KMS-11 (cell line): ENCODE measurements around the gene GTF2F2.

Experiments used
- H2AFZ ChIP-seq: fragments of 200-600 bp; sonication (generic); 2 replicates; pipeline ENCODE4 v1.6.1; 2016; ENCODE audit warnings: antibody characterized with exemption, mixed run types, low read depth
- H3K27ac ChIP-seq: fragments of 200-600 bp; sonication (generic); 2 replicates; pipeline ENCODE4 v1.6.1; 2016; ENCODE audit warnings: mild to moderate bottlenecking, mixed run types
- H3K27me3 ChIP-seq: fragments of 200-600 bp; sonication (generic); 2 replicates; pipeline ENCODE4 v1.6.1; 2017; ENCODE audit warnings: mild to moderate bottlenecking, low read depth, mixed run types, moderate library complexity; ENCODE audit not compliant: insufficient read depth
- H3K36me3 ChIP-seq: fragments of 200-600 bp; sonication (generic); 2 replicates; pipeline ENCODE4 v1.6.1; 2017; ENCODE audit warnings: mild to moderate bottlenecking, mixed run types; ENCODE audit not compliant: insufficient read depth
- H3K4me1 ChIP-seq: fragments of 200-600 bp; sonication (generic); 2 replicates; pipeline ENCODE4 v1.6.1; 2016; ENCODE audit warnings: mild to moderate bottlenecking, low read depth, mixed run types; ENCODE audit not compliant: poor library complexity, severe bottlenecking
- H3K4me2 ChIP-seq: fragments of 200-600 bp; sonication (generic); 2 replicates; pipeline ENCODE4 v1.7.0; 2016; ENCODE audit warnings: mild to moderate bottlenecking, mixed run types
- H3K4me3 ChIP-seq: fragments of 200-600 bp; sonication (generic); IDR thresholded peaks from 2 replicates; pipeline ENCODE4 v1.6.1; 2017; ENCODE audit warnings: low read depth, low read length, mixed read lengths; ENCODE audit not compliant: insufficient read depth
- H3K79me2 ChIP-seq: fragments of 200-600 bp; sonication (generic); 2 replicates; pipeline ENCODE4 v1.6.1; 2016; ENCODE audit warnings: low read depth, mixed run types; ENCODE audit not compliant: insufficient read depth
- H3K9ac ChIP-seq: fragments of 200-600 bp; sonication (generic); 2 replicates; pipeline ENCODE4 v1.6.1; 2016; ENCODE audit warnings: mild to moderate bottlenecking, mixed run types
- H4K20me1 ChIP-seq: fragments of 200-600 bp; sonication (generic); 2 replicates; pipeline ENCODE4 v1.6.1; 2016; ENCODE audit warnings: mild to moderate bottlenecking, mixed run types; ENCODE audit not compliant: insufficient read depth
- TF ChIP-seq, protein P1 (sequence below): fragments of 200-600 bp; sonication (generic); conservative IDR thresholded peaks from 2 replicates; pipeline ENCODE4 v1.6.1; 2017; ENCODE audit warnings: low read depth, mild to moderate bottlenecking, antibody characterized with exemption, low read length, moderate library complexity, mixed read lengths

Gene GTF2F2

DNA sequence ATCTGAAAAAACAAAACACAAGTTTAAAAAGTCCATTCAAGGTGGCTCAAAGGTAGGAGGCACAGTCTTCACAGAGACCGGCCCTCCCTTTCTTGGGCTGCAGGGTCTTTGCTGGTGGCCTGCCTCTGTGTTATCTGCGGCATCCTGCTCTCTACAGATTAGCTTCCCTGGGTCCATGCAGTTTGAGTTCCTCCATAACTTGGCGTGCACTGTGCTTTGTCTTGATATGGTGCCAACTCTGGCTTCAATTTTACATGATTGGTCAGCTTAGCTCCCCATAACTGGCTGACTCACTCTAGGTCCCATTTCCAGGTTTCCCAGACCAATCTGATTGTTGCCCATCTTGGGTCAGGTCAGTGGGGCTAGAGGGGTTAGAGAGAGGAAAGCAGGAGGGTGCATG is 178.9 kb downstream of the GTF2F2 start:
- H3K79me2 ChIP-seq = no peaks in the 10 kb centered on the region
- H3K27ac ChIP-seq = no peak overlapping the region
- no peaks in the 10 kb centered on the region for H3K36me3 ChIP-seq
- no peaks in the 10 kb centered on the region for H4K20me1 ChIP-seq
- H2AFZ ChIP-seq = no peak overlapping the region
- H3K4me2 ChIP-seq = no peak overlapping the region
- H3K27me3 ChIP-seq = no peaks in the 10 kb centered on the region
- no peak overlapping the region for H3K9ac ChIP-seq
- H3K4me1 ChIP-seq = peaks cover 3% of the 10 kb centered on the region
- TF ChIP-seq, protein P1, sequence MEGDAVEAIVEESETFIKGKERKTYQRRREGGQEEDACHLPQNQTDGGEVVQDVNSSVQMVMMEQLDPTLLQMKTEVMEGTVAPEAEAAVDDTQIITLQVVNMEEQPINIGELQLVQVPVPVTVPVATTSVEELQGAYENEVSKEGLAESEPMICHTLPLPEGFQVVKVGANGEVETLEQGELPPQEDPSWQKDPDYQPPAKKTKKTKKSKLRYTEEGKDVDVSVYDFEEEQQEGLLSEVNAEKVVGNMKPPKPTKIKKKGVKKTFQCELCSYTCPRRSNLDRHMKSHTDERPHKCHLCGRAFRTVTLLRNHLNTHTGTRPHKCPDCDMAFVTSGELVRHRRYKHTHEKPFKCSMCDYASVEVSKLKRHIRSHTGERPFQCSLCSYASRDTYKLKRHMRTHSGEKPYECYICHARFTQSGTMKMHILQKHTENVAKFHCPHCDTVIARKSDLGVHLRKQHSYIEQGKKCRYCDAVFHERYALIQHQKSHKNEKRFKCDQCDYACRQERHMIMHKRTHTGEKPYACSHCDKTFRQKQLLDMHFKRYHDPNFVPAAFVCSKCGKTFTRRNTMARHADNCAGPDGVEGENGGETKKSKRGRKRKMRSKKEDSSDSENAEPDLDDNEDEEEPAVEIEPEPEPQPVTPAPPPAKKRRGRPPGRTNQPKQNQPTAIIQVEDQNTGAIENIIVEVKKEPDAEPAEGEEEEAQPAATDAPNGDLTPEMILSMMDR = no peak
- no peak overlapping the region for H3K4me3 ChIP-seq

DNA sequence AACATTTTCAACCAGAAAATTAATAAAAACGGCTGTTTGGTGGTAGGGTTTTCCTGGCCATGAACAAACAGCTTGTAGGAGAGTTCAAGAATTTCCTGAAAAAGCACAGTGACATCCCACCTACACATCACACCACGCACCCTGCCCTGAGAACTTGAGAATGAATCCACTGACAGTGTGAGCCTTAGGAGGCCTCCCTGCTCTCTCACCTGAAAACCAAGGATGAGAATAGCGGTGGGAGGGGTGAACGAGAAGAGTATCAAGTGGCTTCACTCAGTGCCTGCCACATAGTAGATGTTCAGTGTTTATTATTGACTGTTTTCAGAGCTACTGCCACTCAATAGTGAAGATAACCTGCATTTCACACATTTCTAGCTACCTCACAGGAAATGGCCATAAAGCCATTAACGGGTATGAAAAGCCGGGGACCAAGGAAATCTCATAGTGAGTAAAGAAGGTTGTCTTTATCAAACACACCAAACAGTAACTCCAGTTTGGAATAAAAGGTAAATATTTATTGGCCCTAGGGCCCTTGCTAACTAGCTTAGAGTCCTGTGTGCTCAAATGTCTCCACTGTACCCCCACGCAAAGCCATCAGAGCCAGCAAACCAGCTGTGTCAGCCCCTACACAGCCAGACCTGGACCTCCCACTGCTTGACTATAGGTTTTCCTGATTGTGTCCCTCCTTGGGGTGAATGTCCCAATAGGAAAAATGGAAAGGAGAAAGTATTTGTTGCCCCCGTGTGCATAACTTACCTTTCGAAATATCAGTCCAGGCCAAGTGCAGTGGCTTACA is 180.1 kb downstream of the GTF2F2 start:
- H3K36me3 ChIP-seq = no peaks in the 10 kb centered on the region
- TF ChIP-seq, protein P1 = no peak
- no peaks in the 10 kb centered on the region for H4K20me1 ChIP-seq
- no peaks in the 10 kb centered on the region for H3K4me1 ChIP-seq
- no peak overlapping the region for H3K9ac ChIP-seq
- no peak overlapping the region for H3K27ac ChIP-seq
- H3K27me3 ChIP-seq = no peaks in the 10 kb centered on the region
- no peak overlapping the region for H3K4me2 ChIP-seq
- H3K4me3 ChIP-seq = no peak overlapping the region
- H3K79me2 ChIP-seq = no peaks in the 10 kb centered on the region
- no peak overlapping the region for H2AFZ ChIP-seq

DNA sequence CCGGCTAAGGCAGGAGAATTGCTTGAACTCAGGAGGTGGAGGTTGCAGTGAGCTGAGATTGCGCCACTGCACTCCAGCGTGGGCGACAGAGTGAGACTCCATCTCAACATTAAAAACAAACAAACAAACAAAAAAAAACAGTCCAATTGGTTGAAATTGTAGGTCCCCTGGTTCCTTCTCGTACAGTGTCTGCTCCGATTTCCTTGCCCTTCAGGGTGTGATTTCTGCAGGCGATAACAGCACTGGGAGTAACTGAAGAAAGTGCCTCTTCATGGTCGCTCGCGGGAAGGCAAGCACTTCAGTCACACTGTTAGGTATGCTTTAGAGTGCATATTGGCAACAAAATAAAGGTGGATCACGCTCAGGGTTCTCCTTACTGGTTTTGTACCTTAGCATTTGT is 181.0 kb downstream of the GTF2F2 start:
- Histone ChIP-seq H3K36me3 (no peaks in the 10 kb centered on the region), H3K79me2 (no peaks in the 10 kb centered on the region), H4K20me1 (no peaks in the 10 kb centered on the region), H3K4me1 (no peaks in the 10 kb centered on the region), H3K4me3 (no peak overlapping the region), H3K9ac (no peak overlapping the region), H3K27ac (no peak overlapping the region), H3K4me2 (no peak overlapping the region), H3K27me3 (no peaks in the 10 kb centered on the region), H2AFZ (no peak overlapping the region)
- TF ChIP-seq, protein P1 = no peak

GRCh38 chr13:45302507-45302906 is 182.2 kb downstream of the GTF2F2 start:
- TF ChIP-seq, protein P1 = no peak
- Histone ChIP-seq H3K27me3 (no peaks in the 10 kb centered on the region), H3K4me1 (no peaks in the 10 kb centered on the region), H4K20me1 (no peaks in the 10 kb centered on the region), H3K27ac (no peak overlapping the region), H3K79me2 (no peaks in the 10 kb centered on the region), H3K36me3 (no peaks in the 10 kb centered on the region), H3K4me2 (no peak overlapping the region), H3K4me3 (no peak overlapping the region), H3K9ac (no peak overlapping the region), H2AFZ (no peak overlapping the region)
